Fibroblast of lung (primary cell): ENCODE results near the gene MAB21L4.

Experiments
- CTCF ChIP-seq, 2 donors: IDR thresholded peaks in 1 of 2; conservative IDR thresholded peaks in 1 of 2; 1 replicate in 1 of 2; 2 replicates in 1 of 2; pipeline ENCODE4 v1.5.1; 2011 to 2012; ENCODE audit warnings: low read length in 2 of 2, control low read depth in 1 of 2, inconsistent platforms in 1 of 2, low read depth in 1 of 2, mild to moderate bottlenecking in 1 of 2
- EZH2 ChIP-seq: IDR thresholded peaks from 2 replicates; pipeline ENCODE4 v1.5.1; 2012; ENCODE audit warnings: low read length, control low read depth, mild to moderate bottlenecking; ENCODE audit errors: missing control alignments

GRCh38 chr2:240885566-240885965, 10.4 kb downstream of the MAB21L4 start:
- no peak for TF ChIP-seq CTCF (conservative IDR thresholded peaks at IDR 0.05 in 1 of 2, IDR thresholded peaks at IDR 0.05 in 1 of 2; ENCODE audit: low read depth in 1 of 2, low read length in 2 of 2)
- no peak for TF ChIP-seq EZH2
